Uterus (tissue), 2 donors: Measurements from ENCODE around the gene BAHCC1.

Experiments
- CTCF ChIP-seq, 4 experiments: fragments of 200-600 bp in 2 of 4; fragments of 450-650 bp in 2 of 4; sonication (generic) in 2 of 4; IDR thresholded peaks; one replicate each; pipeline ENCODE4 v1.5.1; 2016 to 2019; ENCODE audit warnings: antibody characterized with exemption in 4 of 4, mild to moderate bottlenecking in 2 of 4, moderate library complexity in 1 of 4
- POLR2A ChIP-seq, 2 donors: fragments of 450-650 bp; IDR thresholded peaks; one replicate each; pipeline ENCODE4 v1.6.1; 2016; ENCODE audit warnings: antibody characterized with exemption in 2 of 2, mild to moderate bottlenecking in 1 of 2, moderate library complexity in 1 of 2

- no peak for TF ChIP-seq CTCF (IDR thresholded peaks at IDR 0.05)
- no peak for TF ChIP-seq POLR2A (IDR thresholded peaks at IDR 0.05)
These were observed 5.0 kb upstream of the BAHCC1 start for GRCh38 chr17:81390029-81390872.
